IPS-NIHi7 (cell line): ENCODE results near the gene BMP4.

Experiments
- DNase-seq: peaks from one replicate; pipeline ENCODE4 v3.0.0; 2012; ENCODE audit warnings: mixed read lengths; ENCODE audit errors: extremely low spot score

Gene BMP4

GRCh38 chr14:53964249-53964648 lies 7.6 kb upstream of the BMP4 start:
- DNase-seq, result no peak

GRCh38 chr14:53963320-53964227 lies 6.9 kb upstream of the BMP4 start:
- DNase-seq, result no peak

GRCh38 chr14:53962953-53963319 lies 6.3 kb upstream of the BMP4 start:
- no peak for DNase-seq

- no peak for DNase-seq
Measured at GRCh38 chr14:53958628-53959027, 2.0 kb upstream of the BMP4 start.

- DNase-seq, result no peak
Measured at GRCh38 chr14:53957739-53958138, 1.1 kb upstream of the BMP4 start.

- no peak for DNase-seq
Measured at GRCh38 chr14:53955671-53956426, 776 bp downstream of the BMP4 start.

GRCh38 chr14:53955229-53955556 lies 1.4 kb downstream of the BMP4 start:
- DNase-seq, result no peak

GRCh38 chr14:53954551-53955228 lies 1.9 kb downstream of the BMP4 start:
- no peak for DNase-seq

- DNase-seq, result no peak
Measured at GRCh38 chr14:53953828-53954550, 2.6 kb downstream of the BMP4 start.

- peak; percentile 80 for DNase-seq
Measured at GRCh38 chr14:53953002-53953827, 3.4 kb downstream of the BMP4 start.

- no peak for DNase-seq
Measured at GRCh38 chr14:53952533-53952932, 4.1 kb downstream of the BMP4 start.

- DNase-seq, result no peak
Measured at GRCh38 chr14:53951627-53952303, 4.9 kb downstream of the BMP4 start.

- DNase-seq, result no peak
Measured at GRCh38 chr14:53951243-53951626, 5.4 kb downstream of the BMP4 start.

GRCh38 chr14:53950031-53950793 lies 6.4 kb downstream of the BMP4 start:
- DNase-seq, result no peak

GRCh38 chr14:53949201-53949600 lies 7.4 kb downstream of the BMP4 start:
- DNase-seq, result no peak

GRCh38 chr14:53948205-53948884 lies 8.3 kb downstream of the BMP4 start:
- no peak for DNase-seq

- no peak for DNase-seq
Measured at GRCh38 chr14:53947452-53948204, 9.0 kb downstream of the BMP4 start.

- no peak for DNase-seq
Measured at GRCh38 chr14:53947094-53947445, 9.6 kb downstream of the BMP4 start.
